Thyroid gland (tissue), 4 donors: ENCODE measurements around the gene DSEL.

Experiments
- POLR2A ChIP-seq, 2 donors: fragments of 450-650 bp; IDR thresholded peaks; one replicate each; pipeline ENCODE4 v1.6.1; 2017; ENCODE audit warnings: antibody characterized with exemption in 2 of 2, mild to moderate bottlenecking in 2 of 2, moderate library complexity in 1 of 2
- TF ChIP-seq, protein P1 (sequence below), 6 experiments: fragments of 200-600 bp in 3 of 6; fragments of 450-650 bp in 3 of 6; sonication (generic) in 3 of 6; IDR thresholded peaks; one replicate each; pipeline ENCODE4 v1.5.1; 2016 to 2019; ENCODE audit warnings: antibody characterized with exemption in 6 of 6, mild to moderate bottlenecking in 2 of 6, inconsistent platforms in 1 of 6, moderate library complexity in 1 of 6

DNA sequence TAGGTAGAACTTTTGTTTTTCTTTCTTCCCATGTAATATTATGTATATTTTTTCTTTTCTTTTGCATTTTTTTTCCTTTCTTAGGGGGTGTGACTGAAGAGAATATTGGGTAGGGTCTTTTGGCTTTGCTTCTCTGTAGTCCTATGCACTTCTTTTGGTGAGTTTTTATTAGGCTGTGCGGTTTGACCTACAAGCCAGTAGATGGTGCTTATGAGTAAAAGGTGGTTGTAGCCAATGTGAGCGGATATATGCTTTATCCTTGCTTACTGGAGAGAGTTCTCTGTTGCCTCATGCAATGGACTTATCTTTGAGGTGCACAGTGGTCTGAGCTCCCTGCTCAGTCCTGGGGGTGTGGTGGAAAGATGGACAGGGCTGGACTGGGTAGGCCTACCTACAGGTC is 52.7 kb downstream of the DSEL start:
- TF ChIP-seq, protein P1, sequence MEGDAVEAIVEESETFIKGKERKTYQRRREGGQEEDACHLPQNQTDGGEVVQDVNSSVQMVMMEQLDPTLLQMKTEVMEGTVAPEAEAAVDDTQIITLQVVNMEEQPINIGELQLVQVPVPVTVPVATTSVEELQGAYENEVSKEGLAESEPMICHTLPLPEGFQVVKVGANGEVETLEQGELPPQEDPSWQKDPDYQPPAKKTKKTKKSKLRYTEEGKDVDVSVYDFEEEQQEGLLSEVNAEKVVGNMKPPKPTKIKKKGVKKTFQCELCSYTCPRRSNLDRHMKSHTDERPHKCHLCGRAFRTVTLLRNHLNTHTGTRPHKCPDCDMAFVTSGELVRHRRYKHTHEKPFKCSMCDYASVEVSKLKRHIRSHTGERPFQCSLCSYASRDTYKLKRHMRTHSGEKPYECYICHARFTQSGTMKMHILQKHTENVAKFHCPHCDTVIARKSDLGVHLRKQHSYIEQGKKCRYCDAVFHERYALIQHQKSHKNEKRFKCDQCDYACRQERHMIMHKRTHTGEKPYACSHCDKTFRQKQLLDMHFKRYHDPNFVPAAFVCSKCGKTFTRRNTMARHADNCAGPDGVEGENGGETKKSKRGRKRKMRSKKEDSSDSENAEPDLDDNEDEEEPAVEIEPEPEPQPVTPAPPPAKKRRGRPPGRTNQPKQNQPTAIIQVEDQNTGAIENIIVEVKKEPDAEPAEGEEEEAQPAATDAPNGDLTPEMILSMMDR (IDR thresholded peaks at IDR 0.05), result peak in 1 of 6 experiments; percentile 31
- no peak for TF ChIP-seq POLR2A (IDR thresholded peaks at IDR 0.05)
